Measurements from ENCODE around the gene RPL29. TPM values are rescaled to one million over a fixed set of nuclear protein-coding genes. Genes with fewer than 3 reads are reported as not detected.
A peak's percentile ranks its signal among the peaks of the same experiment; 100 is the strongest.

Gene RPL29
- total and polyA plus RNA-seq, 2 of the 13 experiments (the other 11 are each of a cell fraction or from before 2014, with no cell fraction given): 1,348 to 2,263 TPM

- TF ChIP-seq ZNF747 (CRISPR knock-in tag; IDR thresholded peaks at IDR 0.05; ENCODE audit: borderline replicate concordance) (no peak), KDM5A (IDR thresholded peaks at IDR 0.05; ENCODE audit: borderline replicate concordance, low read length) (no peak), ZNF891 (CRISPR knock-in tag; IDR thresholded peaks at IDR 0.05) (no peak), E2F5 (CRISPR knock-in tag; conservative IDR thresholded peaks at IDR 0.05) (no peak), TCF7 (IDR thresholded peaks at IDR 0.05; ENCODE audit: low read depth) (no peak), ZNF567 (CRISPR knock-in tag; IDR thresholded peaks at IDR 0.05; ENCODE audit: borderline replicate concordance) (no peak; the same call in 1 of the 2 replicates), ZNF724P (CRISPR knock-in tag; IDR thresholded peaks at IDR 0.05; ENCODE audit: borderline replicate concordance) (no peak), ZMYM2 (CRISPR knock-in tag; IDR thresholded peaks at IDR 0.05) (peak; percentile 83), ZNF629 (CRISPR knock-in tag; conservative IDR thresholded peaks at IDR 0.05) (peak; percentile 53; the same call in 1 of the 2 replicates), ZNF800 (CRISPR knock-in tag; IDR thresholded peaks at IDR 0.05) (no peak), ZNF343 (CRISPR knock-in tag; IDR thresholded peaks at IDR 0.05) (no peak), ZMAT5 (CRISPR knock-in tag; IDR thresholded peaks at IDR 0.05; ENCODE audit: borderline replicate concordance, low read depth) (no peak), ZNF740 (CRISPR knock-in tag; IDR thresholded peaks at IDR 0.05) (peak; percentile 79; the same call in 1 of the 2 replicates), UBTF (CRISPR knock-in tag; IDR thresholded peaks at IDR 0.05) (no peak; the same call in 1 of the 2 replicates), JUND (CRISPR knock-in tag; IDR thresholded peaks at IDR 0.05) (peak; percentile 83; the same call in 1 of the 2 replicates), DBP (CRISPR knock-in tag; IDR thresholded peaks at IDR 0.05; ENCODE audit: not compliant biosample characterization) (no peak), TSC22D2 (CRISPR knock-in tag; IDR thresholded peaks at IDR 0.05; ENCODE audit: borderline replicate concordance) (no peak), ZFP36L1 (CRISPR knock-in tag; IDR thresholded peaks at IDR 0.05) (peak; percentile 68; the same call in 1 of the 2 replicates), ZBTB3 (CRISPR knock-in tag; IDR thresholded peaks at IDR 0.05; ENCODE audit: borderline replicate concordance, low read depth) (no peak), ZBTB8A (CRISPR knock-in tag; IDR thresholded peaks at IDR 0.05; ENCODE audit: borderline replicate concordance, low read depth) (no peak), ZSCAN9 (CRISPR knock-in tag; IDR thresholded peaks at IDR 0.05; ENCODE audit: borderline replicate concordance) (no peak), ZNF709 (CRISPR knock-in tag; IDR thresholded peaks at IDR 0.05) (no peak), ATM (IDR thresholded peaks at IDR 0.05; ENCODE audit: borderline replicate concordance) (no peak), HNRNPL (IDR thresholded peaks at IDR 0.05; ENCODE audit: low read depth, low read length) (peak; percentile 96)
These were observed 13.3 kb downstream of the RPL29 start (continued) for GRCh38 chr3:51982352-51982837.

All from HepG2 (cell line).